Left lung (tissue), 10 donors: ENCODE measurements around the gene UCMA. TPM values are rescaled to one million over a fixed set of nuclear protein-coding genes. Genes with fewer than 3 reads are reported as not detected.

Experiments used
- ATAC-seq: fragments of 200-7000 bp; cut with Tn5 transposase; one replicate; pipeline ENCODE4 v1.9.1; 2020; ENCODE audit warnings: moderate library complexity
- DNase-seq, 4 donors: peaks; one replicate each; pipeline ENCODE4 v3.0.0-alpha.2; 2013 to 2020
- H3K27ac ChIP-seq, 2 donors: fragments of 200-600 bp; sonication (generic) in 1 of 2; one replicate each; pipeline versions ENCODE4 v1.5.0 to v1.8.0; 2020 to 2021
- H3K27me3 ChIP-seq, 2 donors: fragments of 200-600 bp; sonication (generic) in 1 of 2; one replicate each; pipeline versions ENCODE4 v1.5.0 to v1.8.0; 2020 to 2021
- H3K36me3 ChIP-seq, 2 donors: fragments of 200-600 bp; sonication (generic) in 1 of 2; one replicate each; pipeline versions ENCODE4 v1.5.0 to v1.8.0; 2020 to 2021
- H3K4me1 ChIP-seq, 2 donors: fragments of 200-600 bp; one replicate each; pipeline ENCODE4 v1.8.0; 2021
- H3K4me3 ChIP-seq, 2 donors: fragments of 200-600 bp; sonication (generic) in 1 of 2; one replicate each; pipeline versions ENCODE4 v1.5.0 to v1.8.0; 2020 to 2021; ENCODE audit warnings: mild to moderate bottlenecking in 1 of 2
- H3K9me3 ChIP-seq, 2 donors: fragments of 200-600 bp; sonication (generic) in 1 of 2; one replicate each; pipeline versions ENCODE4 v1.5.0 to v1.8.0; 2020 to 2021
- intact Hi-C, 2 donors: fragments of 100-400 bp; cut with DNase I; formaldehyde crosslinking; loops; one replicate each; pipeline versions ENCODE4 v1.11.2 to v1.14.2; 2022
- polyA plus RNA-seq, 6 donors: library from polyadenylated mRNA; unstranded; fragments of 120-200 nt; gene quantifications; one replicate each; pipeline ENCODE4 v1.2.1, GENCODE V29; 2013; ENCODE audit not compliant: insufficient read length in 6 of 6
- total RNA-seq, 2 donors: library from RNA; stranded (reverse); fragmentation: NEBNext Ultra II Directional; extraction: Animal tissue kit (Norgen Biotek cat#: 25700); gene quantifications; one replicate each; pipeline ENCODE4 v1.2.1, GENCODE V29; 2021
- TF ChIP-seq, protein P1 (sequence below), 2 donors: fragments of 200-600 bp; sonication (generic) in 1 of 2; IDR thresholded peaks; one replicate each; pipeline versions ENCODE4 v1.5.0 to v1.8.0; 2021; ENCODE audit warnings: antibody characterized with exemption in 2 of 2
- donor health status: DM: no; HTN: yes; CAD: no.
- donor health status: DM: no; HTN: no; CAD: no.

Gene UCMA
- total and polyA plus RNA-seq, 8 donors = 0.25 to 0.57 (median 0.34) TPM; not detected in 3

DNA sequence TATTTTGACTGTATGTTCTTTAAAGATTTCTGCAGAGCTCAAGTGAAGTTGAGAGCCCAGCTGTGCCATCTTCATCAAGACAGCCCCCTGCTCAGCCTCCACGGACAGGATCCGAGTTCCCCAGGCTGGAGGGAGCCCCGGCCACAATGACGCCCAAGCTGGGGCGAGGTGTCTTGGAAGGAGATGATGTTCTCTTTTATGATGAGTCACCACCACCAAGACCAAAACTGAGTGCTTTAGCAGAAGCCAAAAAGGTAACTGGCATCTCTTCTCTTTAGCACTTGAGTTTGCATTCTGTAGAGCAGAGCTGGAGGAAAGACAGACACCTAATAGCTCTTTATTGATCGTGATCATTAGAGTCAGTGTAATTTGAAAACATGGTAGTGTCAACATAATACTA lies 39.2 kb downstream of the UCMA start:
- Histone ChIP-seq H3K36me3 (peaks cover 0 to 6% of the 10 kb centered on the region in 2 donors), H3K4me3 (no peak overlapping the region), H3K27ac (no peak overlapping the region), H3K9me3 (no peaks in the 10 kb centered on the region), H3K27me3 (no peaks in the 10 kb centered on the region), H3K4me1 (no peaks in the 10 kb centered on the region)
- no peak for DNase-seq
- ATAC-seq = no peak
- intact Hi-C loops = no loop called here
- TF ChIP-seq, protein P1, sequence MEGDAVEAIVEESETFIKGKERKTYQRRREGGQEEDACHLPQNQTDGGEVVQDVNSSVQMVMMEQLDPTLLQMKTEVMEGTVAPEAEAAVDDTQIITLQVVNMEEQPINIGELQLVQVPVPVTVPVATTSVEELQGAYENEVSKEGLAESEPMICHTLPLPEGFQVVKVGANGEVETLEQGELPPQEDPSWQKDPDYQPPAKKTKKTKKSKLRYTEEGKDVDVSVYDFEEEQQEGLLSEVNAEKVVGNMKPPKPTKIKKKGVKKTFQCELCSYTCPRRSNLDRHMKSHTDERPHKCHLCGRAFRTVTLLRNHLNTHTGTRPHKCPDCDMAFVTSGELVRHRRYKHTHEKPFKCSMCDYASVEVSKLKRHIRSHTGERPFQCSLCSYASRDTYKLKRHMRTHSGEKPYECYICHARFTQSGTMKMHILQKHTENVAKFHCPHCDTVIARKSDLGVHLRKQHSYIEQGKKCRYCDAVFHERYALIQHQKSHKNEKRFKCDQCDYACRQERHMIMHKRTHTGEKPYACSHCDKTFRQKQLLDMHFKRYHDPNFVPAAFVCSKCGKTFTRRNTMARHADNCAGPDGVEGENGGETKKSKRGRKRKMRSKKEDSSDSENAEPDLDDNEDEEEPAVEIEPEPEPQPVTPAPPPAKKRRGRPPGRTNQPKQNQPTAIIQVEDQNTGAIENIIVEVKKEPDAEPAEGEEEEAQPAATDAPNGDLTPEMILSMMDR (IDR thresholded peaks at IDR 0.05) = no peak

DNA sequence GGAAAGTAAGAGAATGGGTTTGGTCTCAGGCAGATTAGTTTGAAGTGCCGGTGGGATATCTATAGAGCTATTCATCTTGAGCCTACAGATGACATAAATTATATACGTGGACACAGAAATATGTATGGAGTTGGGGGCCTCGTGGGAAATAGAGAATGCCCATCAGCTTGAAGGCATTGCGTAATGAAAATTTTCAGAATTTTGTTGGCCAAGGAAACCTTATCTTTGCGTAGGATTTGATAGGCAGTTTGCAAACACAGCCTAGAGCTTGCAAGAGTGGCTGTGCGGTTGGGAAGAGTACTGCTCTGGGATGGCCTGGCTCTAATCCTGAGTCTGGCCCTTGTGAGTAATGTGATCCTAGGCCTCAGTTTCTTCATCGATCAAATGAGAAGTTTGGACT lies 40.5 kb downstream of the UCMA start:
- intact Hi-C loops = no loop called here
- no peak overlapping the region for H3K27ac ChIP-seq
- no peaks in the 10 kb centered on the region for H3K4me1 ChIP-seq
- TF ChIP-seq, protein P1 (IDR thresholded peaks at IDR 0.05) = no peak
- no peak for ATAC-seq
- H3K9me3 ChIP-seq = no peaks in the 10 kb centered on the region
- no peak overlapping the region for H3K4me3 ChIP-seq
- H3K27me3 ChIP-seq = no peaks in the 10 kb centered on the region
- no peak for DNase-seq
- no peaks in the 10 kb centered on the region for H3K36me3 ChIP-seq

DNA sequence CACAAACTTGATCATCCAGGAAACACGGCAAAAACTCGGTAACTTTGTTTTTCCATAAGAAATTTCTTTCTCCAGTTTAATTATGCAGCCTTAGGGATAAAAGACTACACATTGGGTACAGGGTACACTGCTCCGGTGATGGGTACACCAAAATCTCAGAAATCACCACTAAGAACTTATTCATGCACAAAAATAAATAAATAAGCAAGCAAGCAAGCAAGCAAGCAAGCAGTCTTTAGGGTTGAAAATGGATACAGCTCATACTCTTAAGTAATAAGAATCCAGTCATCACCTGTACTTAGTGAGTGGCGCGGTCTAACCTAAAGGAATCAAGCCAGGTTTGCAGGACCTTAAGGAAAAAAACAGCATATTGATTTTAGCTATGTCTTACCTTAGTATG lies 42.8 kb downstream of the UCMA start:
- no peak overlapping the region for H3K4me3 ChIP-seq
- ATAC-seq = no peak
- no peaks in the 10 kb centered on the region for H3K9me3 ChIP-seq
- H3K4me1 ChIP-seq = no peaks in the 10 kb centered on the region
- H3K27me3 ChIP-seq = no peaks in the 10 kb centered on the region
- intact Hi-C loops = no loop called here
- TF ChIP-seq, protein P1 (IDR thresholded peaks at IDR 0.05) = no peak
- H3K36me3 ChIP-seq = no peaks in the 10 kb centered on the region
- no peak for DNase-seq
- no peak overlapping the region for H3K27ac ChIP-seq

DNA sequence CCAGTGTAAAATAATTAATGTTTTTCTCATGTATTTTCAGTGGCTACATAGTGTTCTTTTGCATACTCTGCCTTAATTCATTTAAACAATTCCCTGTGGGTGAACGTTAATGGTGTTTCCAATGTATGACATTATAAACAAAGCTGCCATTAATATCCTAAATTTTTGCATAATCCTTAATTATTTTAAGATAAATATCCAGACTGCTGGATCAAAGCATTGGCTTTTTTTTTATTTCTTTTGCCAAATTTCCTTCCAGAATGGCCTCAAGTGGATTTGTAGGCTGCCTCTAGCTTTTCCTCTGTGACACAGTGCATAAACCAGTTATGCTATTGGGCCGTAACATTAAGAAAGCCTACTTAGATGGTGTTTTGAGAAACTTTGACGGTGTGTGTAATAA lies 43.4 kb downstream of the UCMA start:
- Histone ChIP-seq H3K36me3 (no peaks in the 10 kb centered on the region), H3K4me1 (no peaks in the 10 kb centered on the region), H3K27me3 (no peaks in the 10 kb centered on the region), H3K9me3 (no peaks in the 10 kb centered on the region), H3K4me3 (no peak overlapping the region), H3K27ac (no peak overlapping the region)
- DNase-seq (peak in 2 of 4 donors; percentile 27 to 37), ATAC-seq (no peak)
- intact Hi-C loops = no loop called here
- TF ChIP-seq, protein P1 (IDR thresholded peaks at IDR 0.05) = no peak

DNA sequence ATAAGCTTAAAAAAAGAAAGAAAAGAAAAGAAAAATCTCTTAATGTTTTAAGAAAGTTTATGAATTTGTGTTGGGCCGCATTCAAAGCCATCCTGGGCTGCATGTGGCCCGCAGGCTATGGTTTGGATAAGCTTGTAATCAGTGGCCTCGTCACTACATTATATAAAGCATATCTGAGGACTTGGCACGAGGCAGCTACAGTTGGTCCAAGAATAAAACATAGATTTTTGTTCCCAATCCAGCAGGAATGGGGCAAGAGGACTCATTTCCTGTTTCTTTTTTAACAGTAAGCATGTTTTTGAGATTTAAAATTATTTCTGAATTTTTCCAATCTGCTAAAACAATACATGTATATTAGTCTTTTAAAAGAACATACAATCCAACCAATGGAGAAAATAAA lies 44.2 kb downstream of the UCMA start:
- no peaks in the 10 kb centered on the region for H3K27me3 ChIP-seq
- intact Hi-C loops = no loop called here
- ATAC-seq = no peak
- peak in 2 of 4 donors; percentile 79 to 89 for DNase-seq
- no peaks in the 10 kb centered on the region for H3K9me3 ChIP-seq
- H3K27ac ChIP-seq = no peak overlapping the region
- no peaks in the 10 kb centered on the region for H3K36me3 ChIP-seq
- TF ChIP-seq, protein P1 (IDR thresholded peaks at IDR 0.05) = no peak
- no peaks in the 10 kb centered on the region for H3K4me1 ChIP-seq
- H3K4me3 ChIP-seq = no peak overlapping the region
